HEK293 (cell line): ENCODE measurements around the gene CCDC187.

ENCODE experiments used
- KLF10 ChIP-seq: fragments of 450-650 bp; IDR thresholded peaks from 2 replicates; pipeline ENCODE4 v1.5.1; 2018; ENCODE audit warnings: missing biosample characterization, mild to moderate bottlenecking, missing genetic modification characterization
- MEIS1 ChIP-seq: sonication (generic); formaldehyde crosslinking; IDR thresholded peaks from 2 replicates; pipeline ENCODE4 v1.8.1; 2022; ENCODE audit warnings: missing genetic modification reagents, mild to moderate bottlenecking, borderline replicate concordance
- SALL2 ChIP-seq: fragments of 450-650 bp; formaldehyde crosslinking; IDR thresholded peaks from 2 replicates; pipeline ENCODE4 v1.5.0; 2017; ENCODE audit warnings: missing biosample characterization, mild to moderate bottlenecking, missing genetic modification characterization, borderline replicate concordance
- ZNF324 ChIP-seq: fragments of 450-650 bp; formaldehyde crosslinking; IDR thresholded peaks from 2 replicates; pipeline ENCODE4 v1.5.1; 2016; ENCODE audit warnings: missing biosample characterization, missing genetic modification characterization
- ZNF335 ChIP-seq: fragments of 450-650 bp; formaldehyde crosslinking; conservative IDR thresholded peaks from 2 replicates; pipeline ENCODE4 v1.5.1; 2016; ENCODE audit warnings: missing biosample characterization, missing genetic modification characterization
- ZNF747 ChIP-seq: fragments of 450-650 bp; formaldehyde crosslinking; IDR thresholded peaks from 2 replicates; pipeline ENCODE4 v1.5.1; 2016; ENCODE audit warnings: missing biosample characterization, missing genetic modification characterization
- TF ChIP-seq, protein P1 (sequence below): fragments of 450-650 bp; formaldehyde crosslinking; IDR thresholded peaks from 2 replicates; pipeline ENCODE4 v1.5.1; 2016; ENCODE audit warnings: missing biosample characterization, missing genetic modification characterization, borderline replicate concordance
- TF ChIP-seq, protein P2 (sequence below): fragments of 450-650 bp; formaldehyde crosslinking; IDR thresholded peaks from 2 replicates; pipeline ENCODE4 v1.5.1; 2016; ENCODE audit warnings: missing biosample characterization, missing genetic modification characterization
- TF ChIP-seq, protein P3 (sequence below): fragments of 450-650 bp; IDR thresholded peaks from 2 replicates; pipeline ENCODE4 v1.5.1; 2018; ENCODE audit warnings: missing biosample characterization, mild to moderate bottlenecking, missing genetic modification characterization
- TF ChIP-seq, protein P4 (sequence below): fragments of 450-650 bp; formaldehyde crosslinking; IDR thresholded peaks from 2 replicates; pipeline ENCODE4 v1.5.1; 2016; ENCODE audit warnings: missing biosample characterization, missing genetic modification characterization
- TF ChIP-seq, protein P5 (sequence below): fragments of 450-650 bp; formaldehyde crosslinking; conservative IDR thresholded peaks from 2 replicates; pipeline ENCODE4 v1.5.1; 2016; ENCODE audit warnings: low read depth, missing biosample characterization, missing genetic modification characterization
- TF ChIP-seq, protein P6 (sequence below): fragments of 450-650 bp; formaldehyde crosslinking; IDR thresholded peaks from 2 replicates; pipeline ENCODE4 v1.5.1; 2016; ENCODE audit warnings: missing biosample characterization, missing genetic modification characterization

DNA sequence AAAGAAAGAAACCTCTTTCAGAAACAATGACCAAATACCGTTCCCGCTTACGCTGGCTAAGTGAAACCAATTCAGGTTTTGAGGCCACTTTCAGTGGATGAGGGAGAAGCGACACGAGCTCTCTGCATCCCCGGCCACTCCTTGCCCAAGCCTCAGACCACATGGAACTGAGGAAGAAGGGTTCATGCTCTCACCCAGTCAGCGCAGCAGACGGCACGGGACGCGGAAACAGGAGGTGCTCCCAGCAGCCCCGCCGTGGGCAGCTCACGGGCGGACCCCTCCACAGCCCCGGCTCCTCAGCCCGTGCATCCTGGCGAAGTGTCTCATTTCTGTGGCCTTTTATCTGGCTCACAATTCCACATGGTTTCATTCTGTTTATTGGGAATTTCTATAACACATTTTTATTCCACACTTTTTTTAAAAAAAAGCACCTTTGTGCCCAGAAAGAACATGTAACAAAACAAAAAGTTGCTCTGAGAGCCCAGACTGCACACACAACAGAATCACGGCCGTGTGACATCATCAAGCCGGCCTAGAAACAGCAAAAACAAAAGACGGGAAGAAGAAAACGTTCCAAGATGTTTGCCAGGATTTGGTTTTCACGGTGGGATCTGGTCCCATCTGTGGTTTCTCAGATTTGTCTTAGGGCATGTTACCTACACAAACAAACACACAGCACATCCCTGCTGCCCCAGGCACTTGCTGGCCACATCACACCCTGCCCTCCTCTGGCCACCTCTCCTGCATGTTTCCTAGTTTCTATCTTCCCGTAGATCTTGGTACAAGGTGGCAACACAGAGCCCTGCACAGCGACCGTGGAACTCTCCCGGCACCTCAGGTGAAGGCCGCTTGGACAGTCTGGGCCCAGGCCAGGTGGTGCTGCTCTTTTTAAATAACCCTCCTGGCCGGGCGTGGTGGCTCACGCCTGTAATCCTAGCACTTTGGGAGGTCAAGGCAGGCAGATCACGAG is 74.5 kb downstream of the CCDC187 start:
- TF ChIP-seq, protein P1, sequence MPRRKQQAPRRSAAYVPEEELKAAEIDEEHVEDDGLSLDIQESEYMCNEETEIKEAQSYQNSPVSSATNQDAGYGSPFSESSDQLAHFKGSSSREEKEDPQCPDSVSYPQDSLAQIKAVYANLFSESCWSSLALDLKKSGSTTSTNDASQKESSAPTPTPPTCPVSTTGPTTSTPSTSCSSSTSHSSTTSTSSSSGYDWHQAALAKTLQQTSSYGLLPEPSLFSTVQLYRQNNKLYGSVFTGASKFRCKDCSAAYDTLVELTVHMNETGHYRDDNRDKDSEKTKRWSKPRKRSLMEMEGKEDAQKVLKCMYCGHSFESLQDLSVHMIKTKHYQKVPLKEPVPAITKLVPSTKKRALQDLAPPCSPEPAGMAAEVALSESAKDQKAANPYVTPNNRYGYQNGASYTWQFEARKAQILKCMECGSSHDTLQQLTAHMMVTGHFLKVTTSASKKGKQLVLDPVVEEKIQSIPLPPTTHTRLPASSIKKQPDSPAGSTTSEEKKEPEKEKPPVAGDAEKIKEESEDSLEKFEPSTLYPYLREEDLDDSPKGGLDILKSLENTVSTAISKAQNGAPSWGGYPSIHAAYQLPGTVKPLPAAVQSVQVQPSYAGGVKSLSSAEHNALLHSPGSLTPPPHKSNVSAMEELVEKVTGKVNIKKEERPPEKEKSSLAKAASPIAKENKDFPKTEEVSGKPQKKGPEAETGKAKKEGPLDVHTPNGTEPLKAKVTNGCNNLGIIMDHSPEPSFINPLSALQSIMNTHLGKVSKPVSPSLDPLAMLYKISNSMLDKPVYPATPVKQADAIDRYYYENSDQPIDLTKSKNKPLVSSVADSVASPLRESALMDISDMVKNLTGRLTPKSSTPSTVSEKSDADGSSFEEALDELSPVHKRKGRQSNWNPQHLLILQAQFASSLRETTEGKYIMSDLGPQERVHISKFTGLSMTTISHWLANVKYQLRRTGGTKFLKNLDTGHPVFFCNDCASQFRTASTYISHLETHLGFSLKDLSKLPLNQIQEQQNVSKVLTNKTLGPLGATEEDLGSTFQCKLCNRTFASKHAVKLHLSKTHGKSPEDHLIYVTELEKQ (tag by site-specific recombination) = no peak
- TF ChIP-seq, protein P2, sequence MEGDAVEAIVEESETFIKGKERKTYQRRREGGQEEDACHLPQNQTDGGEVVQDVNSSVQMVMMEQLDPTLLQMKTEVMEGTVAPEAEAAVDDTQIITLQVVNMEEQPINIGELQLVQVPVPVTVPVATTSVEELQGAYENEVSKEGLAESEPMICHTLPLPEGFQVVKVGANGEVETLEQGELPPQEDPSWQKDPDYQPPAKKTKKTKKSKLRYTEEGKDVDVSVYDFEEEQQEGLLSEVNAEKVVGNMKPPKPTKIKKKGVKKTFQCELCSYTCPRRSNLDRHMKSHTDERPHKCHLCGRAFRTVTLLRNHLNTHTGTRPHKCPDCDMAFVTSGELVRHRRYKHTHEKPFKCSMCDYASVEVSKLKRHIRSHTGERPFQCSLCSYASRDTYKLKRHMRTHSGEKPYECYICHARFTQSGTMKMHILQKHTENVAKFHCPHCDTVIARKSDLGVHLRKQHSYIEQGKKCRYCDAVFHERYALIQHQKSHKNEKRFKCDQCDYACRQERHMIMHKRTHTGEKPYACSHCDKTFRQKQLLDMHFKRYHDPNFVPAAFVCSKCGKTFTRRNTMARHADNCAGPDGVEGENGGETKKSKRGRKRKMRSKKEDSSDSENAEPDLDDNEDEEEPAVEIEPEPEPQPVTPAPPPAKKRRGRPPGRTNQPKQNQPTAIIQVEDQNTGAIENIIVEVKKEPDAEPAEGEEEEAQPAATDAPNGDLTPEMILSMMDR (tag by site-specific recombination) = no peak
- no peak for TF ChIP-seq ZNF324 (tag by site-specific recombination)
- no peak for TF ChIP-seq SALL2 (tag by site-specific recombination)
- TF ChIP-seq ZNF747 (tag by site-specific recombination) = no peak
- TF ChIP-seq KLF10 (tag by site-specific recombination) = no peak
- TF ChIP-seq, protein P3, sequence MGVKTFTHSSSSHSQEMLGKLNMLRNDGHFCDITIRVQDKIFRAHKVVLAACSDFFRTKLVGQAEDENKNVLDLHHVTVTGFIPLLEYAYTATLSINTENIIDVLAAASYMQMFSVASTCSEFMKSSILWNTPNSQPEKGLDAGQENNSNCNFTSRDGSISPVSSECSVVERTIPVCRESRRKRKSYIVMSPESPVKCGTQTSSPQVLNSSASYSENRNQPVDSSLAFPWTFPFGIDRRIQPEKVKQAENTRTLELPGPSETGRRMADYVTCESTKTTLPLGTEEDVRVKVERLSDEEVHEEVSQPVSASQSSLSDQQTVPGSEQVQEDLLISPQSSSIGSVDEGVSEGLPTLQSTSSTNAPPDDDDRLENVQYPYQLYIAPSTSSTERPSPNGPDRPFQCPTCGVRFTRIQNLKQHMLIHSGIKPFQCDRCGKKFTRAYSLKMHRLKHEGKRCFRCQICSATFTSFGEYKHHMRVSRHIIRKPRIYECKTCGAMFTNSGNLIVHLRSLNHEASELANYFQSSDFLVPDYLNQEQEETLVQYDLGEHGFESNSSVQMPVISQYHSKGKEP (tag by site-specific recombination) = no peak
- TF ChIP-seq, protein P4, sequence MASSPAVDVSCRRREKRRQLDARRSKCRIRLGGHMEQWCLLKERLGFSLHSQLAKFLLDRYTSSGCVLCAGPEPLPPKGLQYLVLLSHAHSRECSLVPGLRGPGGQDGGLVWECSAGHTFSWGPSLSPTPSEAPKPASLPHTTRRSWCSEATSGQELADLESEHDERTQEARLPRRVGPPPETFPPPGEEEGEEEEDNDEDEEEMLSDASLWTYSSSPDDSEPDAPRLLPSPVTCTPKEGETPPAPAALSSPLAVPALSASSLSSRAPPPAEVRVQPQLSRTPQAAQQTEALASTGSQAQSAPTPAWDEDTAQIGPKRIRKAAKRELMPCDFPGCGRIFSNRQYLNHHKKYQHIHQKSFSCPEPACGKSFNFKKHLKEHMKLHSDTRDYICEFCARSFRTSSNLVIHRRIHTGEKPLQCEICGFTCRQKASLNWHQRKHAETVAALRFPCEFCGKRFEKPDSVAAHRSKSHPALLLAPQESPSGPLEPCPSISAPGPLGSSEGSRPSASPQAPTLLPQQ (tag by site-specific recombination) = no peak
- TF ChIP-seq MEIS1 = no peak
- TF ChIP-seq, protein P5, sequence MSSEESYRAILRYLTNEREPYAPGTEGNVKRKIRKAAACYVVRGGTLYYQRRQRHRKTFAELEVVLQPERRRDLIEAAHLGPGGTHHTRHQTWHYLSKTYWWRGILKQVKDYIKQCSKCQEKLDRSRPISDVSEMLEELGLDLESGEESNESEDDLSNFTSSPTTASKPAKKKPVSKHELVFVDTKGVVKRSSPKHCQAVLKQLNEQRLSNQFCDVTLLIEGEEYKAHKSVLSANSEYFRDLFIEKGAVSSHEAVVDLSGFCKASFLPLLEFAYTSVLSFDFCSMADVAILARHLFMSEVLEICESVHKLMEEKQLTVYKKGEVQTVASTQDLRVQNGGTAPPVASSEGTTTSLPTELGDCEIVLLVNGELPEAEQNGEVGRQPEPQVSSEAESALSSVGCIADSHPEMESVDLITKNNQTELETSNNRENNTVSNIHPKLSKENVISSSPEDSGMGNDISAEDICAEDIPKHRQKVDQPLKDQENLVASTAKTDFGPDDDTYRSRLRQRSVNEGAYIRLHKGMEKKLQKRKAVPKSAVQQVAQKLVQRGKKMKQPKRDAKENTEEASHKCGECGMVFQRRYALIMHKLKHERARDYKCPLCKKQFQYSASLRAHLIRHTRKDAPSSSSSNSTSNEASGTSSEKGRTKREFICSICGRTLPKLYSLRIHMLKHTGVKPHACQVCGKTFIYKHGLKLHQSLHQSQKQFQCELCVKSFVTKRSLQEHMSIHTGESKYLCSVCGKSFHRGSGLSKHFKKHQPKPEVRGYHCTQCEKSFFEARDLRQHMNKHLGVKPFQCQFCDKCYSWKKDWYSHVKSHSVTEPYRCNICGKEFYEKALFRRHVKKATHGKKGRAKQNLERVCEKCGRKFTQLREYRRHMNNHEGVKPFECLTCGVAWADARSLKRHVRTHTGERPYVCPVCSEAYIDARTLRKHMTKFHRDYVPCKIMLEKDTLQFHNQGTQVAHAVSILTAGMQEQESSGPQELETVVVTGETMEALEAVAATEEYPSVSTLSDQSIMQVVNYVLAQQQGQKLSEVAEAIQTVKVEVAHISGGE (tag by site-specific recombination) = no peak
- TF ChIP-seq ZNF335 (tag by site-specific recombination) = no peak
- TF ChIP-seq, protein P6, sequence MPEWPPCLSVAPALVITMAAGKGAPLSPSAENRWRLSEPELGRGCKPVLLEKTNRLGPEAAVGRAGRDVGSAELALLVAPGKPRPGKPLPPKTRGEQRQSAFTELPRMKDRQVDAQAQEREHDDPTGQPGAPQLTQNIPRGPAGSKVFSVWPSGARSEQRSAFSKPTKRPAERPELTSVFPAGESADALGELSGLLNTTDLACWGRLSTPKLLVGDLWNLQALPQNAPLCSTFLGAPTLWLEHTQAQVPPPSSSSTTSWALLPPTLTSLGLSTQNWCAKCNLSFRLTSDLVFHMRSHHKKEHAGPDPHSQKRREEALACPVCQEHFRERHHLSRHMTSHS = no peak
